Measurements from ENCODE around the gene SON.

The SON gene

DNA sequence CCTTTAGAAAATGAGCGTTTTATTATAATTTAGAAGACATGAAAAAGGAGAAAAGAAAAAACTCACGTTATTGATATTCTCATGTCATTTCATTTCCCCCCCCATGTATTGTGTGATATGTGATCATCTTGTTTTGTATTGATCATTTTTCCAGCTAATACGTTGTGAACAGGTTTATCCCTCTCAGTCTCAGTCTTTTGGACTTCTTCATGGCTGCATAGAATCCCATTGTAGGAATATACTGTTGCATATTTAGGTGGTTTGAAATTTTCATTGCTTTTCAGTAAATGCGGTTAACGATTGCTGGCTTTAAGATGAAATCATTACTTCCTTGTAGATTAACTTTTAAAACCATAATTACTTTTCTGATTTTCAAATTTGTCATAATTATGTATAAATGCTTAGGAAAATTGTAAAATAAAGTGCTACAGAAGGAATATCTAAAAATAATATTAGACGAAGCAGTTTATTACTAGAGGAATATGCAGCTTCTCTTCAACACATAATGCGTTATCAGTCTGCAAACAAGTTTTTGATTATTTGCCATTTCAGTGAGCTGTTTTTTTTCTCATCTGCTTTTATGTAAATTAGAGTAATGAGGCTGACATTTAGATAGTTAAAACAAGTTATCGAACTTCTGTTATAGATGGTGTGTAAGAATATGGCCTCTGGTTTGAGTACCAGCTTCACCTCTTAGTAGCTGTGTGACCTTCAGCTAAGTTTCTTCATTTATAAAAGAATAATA, 1.8 kb downstream of the SON start:
- no peaks in the 10 kb centered on the region for H3K27me3 ChIP-seq (ENCODE audit: control insufficient read depth in 1 of 2, insufficient read depth in 2 of 2, low read length in 2 of 2)
- peak overlapping the region; percentile 88 to 94 for H3K4me3 ChIP-seq (ENCODE audit: low read depth in 1 of 2, low read length in 2 of 2)
- peak overlapping the region; percentile 91 for H3K9ac ChIP-seq (ENCODE audit: low read length)
- H3K9me3 ChIP-seq (ENCODE audit: low read length) = no peaks in the 10 kb centered on the region
- H3K36me3 ChIP-seq (ENCODE audit: insufficient read depth, low read length) = peaks cover 12% of the 10 kb centered on the region
- H3K4me1 ChIP-seq (ENCODE audit: insufficient read depth, low read length) = peaks cover 26% of the 10 kb centered on the region
- no peak overlapping the region for H3K27ac ChIP-seq (ENCODE audit: low read depth, low read length)

- Histone ChIP-seq H3K9me3 (ENCODE audit: low read length) (no peaks in the 10 kb centered on the region), H3K27ac (ENCODE audit: low read depth, low read length) (no peak overlapping the region), H3K27me3 (ENCODE audit: control insufficient read depth in 1 of 2, insufficient read depth in 2 of 2, low read length in 2 of 2) (no peaks in the 10 kb centered on the region), H3K4me1 (ENCODE audit: insufficient read depth, low read length) (peaks cover 25% of the 10 kb centered on the region), H3K9ac (ENCODE audit: low read length) (no peak overlapping the region), H3K4me3 (ENCODE audit: low read depth in 1 of 2, low read length in 2 of 2) (no peak overlapping the region), H3K36me3 (ENCODE audit: insufficient read depth, low read length) (peaks cover 25% of the 10 kb centered on the region)
These were observed 3.2 kb downstream of the SON start for GRCh38 chr21:33546086-33546485.

GRCh38 chr21:33549848-33550771, 7.3 kb downstream of the SON start:
- Histone ChIP-seq H3K27ac (ENCODE audit: low read depth, low read length) (no peak overlapping the region), H3K4me3 (ENCODE audit: low read depth in 1 of 2, low read length in 2 of 2) (no peak overlapping the region), H3K4me1 (ENCODE audit: insufficient read depth, low read length) (peaks cover 12% of the 10 kb centered on the region), H3K9ac (ENCODE audit: low read length) (no peak overlapping the region), H3K36me3 (ENCODE audit: insufficient read depth, low read length) (peaks cover 63% of the 10 kb centered on the region), H3K9me3 (ENCODE audit: low read length) (no peaks in the 10 kb centered on the region), H3K27me3 (ENCODE audit: control insufficient read depth in 1 of 2, insufficient read depth in 2 of 2, low read length in 2 of 2) (no peaks in the 10 kb centered on the region)

DNA sequence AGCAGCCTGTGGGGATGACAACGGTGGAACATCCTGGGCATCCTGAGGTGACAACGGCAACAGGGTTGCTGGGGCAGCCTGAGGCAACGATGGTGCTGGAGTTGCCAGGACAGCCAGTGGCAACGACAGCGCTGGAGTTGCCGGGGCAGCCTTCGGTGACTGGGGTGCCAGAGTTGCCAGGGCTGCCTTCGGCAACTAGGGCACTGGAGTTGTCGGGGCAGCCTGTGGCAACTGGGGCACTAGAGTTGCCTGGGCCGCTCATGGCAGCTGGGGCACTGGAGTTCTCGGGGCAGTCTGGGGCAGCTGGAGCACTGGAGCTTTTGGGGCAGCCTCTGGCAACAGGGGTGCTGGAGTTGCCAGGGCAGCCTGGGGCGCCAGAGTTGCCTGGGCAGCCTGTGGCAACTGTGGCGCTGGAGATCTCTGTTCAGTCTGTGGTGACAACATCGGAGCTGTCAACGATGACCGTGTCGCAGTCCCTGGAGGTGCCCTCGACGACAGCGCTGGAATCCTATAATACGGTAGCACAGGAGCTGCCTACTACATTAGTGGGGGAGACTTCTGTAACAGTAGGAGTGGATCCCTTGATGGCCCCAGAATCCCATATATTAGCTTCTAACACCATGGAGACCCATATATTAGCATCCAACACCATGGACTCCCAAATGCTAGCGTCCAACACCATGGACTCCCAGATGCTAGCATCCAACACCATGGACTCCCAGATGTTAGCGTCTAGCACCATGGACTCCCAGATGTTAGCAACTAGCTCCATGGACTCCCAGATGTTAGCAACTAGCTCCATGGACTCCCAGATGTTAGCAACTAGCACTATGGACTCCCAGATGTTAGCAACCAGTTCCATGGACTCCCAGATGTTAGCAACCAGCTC, 8.2 kb downstream of the SON start:
- Histone ChIP-seq H3K4me1 (ENCODE audit: insufficient read depth, low read length) (peaks cover 7% of the 10 kb centered on the region), H3K4me3 (ENCODE audit: low read depth in 1 of 2, low read length in 2 of 2) (no peak overlapping the region), H3K9ac (ENCODE audit: low read length) (no peak overlapping the region), H3K27me3 (ENCODE audit: control insufficient read depth in 1 of 2, insufficient read depth in 2 of 2, low read length in 2 of 2) (no peaks in the 10 kb centered on the region), H3K36me3 (ENCODE audit: insufficient read depth, low read length) (peaks cover 72% of the 10 kb centered on the region), H3K27ac (ENCODE audit: low read depth, low read length) (no peak overlapping the region), H3K9me3 (ENCODE audit: low read length) (no peaks in the 10 kb centered on the region)

- H3K36me3 ChIP-seq (ENCODE audit: insufficient read depth, low read length) = peaks cover 73% of the 10 kb centered on the region
- no peak overlapping the region for H3K27ac ChIP-seq (ENCODE audit: low read depth, low read length)
- H3K9me3 ChIP-seq (ENCODE audit: low read length) = no peaks in the 10 kb centered on the region
- H3K9ac ChIP-seq (ENCODE audit: low read length) = no peak overlapping the region
- no peaks in the 10 kb centered on the region for H3K27me3 ChIP-seq (ENCODE audit: control insufficient read depth in 1 of 2, insufficient read depth in 2 of 2, low read length in 2 of 2)
- no peak overlapping the region for H3K4me3 ChIP-seq (ENCODE audit: low read depth in 1 of 2, low read length in 2 of 2)
- H3K4me1 ChIP-seq (ENCODE audit: insufficient read depth, low read length) = peaks cover 5% of the 10 kb centered on the region
These were observed 8.8 kb downstream of the SON start for GRCh38 chr21:33551664-33552063.

DNA sequence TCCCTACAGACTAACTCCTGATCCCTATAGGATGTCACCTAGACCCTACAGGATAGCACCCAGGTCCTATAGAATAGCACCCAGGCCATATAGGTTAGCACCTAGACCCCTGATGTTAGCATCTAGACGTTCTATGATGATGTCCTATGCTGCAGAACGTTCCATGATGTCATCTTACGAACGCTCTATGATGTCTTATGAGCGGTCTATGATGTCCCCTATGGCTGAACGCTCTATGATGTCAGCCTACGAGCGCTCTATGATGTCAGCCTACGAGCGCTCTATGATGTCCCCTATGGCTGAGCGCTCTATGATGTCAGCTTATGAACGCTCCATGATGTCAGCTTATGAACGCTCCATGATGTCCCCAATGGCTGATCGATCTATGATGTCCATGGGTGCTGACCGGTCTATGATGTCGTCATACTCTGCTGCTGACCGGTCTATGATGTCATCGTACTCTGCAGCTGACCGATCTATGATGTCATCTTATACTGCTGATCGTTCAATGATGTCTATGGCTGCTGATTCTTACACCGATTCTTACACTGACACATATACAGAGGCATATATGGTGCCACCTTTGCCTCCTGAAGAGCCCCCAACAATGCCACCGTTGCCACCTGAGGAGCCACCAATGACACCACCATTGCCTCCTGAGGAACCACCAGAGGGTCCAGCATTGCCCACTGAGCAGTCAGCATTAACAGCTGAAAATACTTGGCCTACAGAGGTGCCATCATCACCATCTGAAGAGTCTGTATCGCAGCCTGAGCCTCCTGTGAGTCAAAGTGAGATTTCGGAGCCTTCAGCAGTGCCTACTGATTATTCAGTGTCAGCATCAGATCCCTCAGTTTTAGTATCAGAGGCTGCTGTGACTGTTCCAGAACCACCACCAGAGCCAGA, 9.5 kb downstream of the SON start:
- Histone ChIP-seq H3K27ac (ENCODE audit: low read depth, low read length) (no peak overlapping the region), H3K4me3 (ENCODE audit: low read depth in 1 of 2, low read length in 2 of 2) (no peak overlapping the region), H3K9me3 (ENCODE audit: low read length) (no peaks in the 10 kb centered on the region), H3K9ac (ENCODE audit: low read length) (no peak overlapping the region), H3K36me3 (ENCODE audit: insufficient read depth, low read length) (peaks cover 70% of the 10 kb centered on the region), H3K27me3 (ENCODE audit: control insufficient read depth in 1 of 2, insufficient read depth in 2 of 2, low read length in 2 of 2) (no peaks in the 10 kb centered on the region), H3K4me1 (ENCODE audit: insufficient read depth, low read length) (peaks cover 5% of the 10 kb centered on the region)

- Histone ChIP-seq H3K4me3 (ENCODE audit: low read depth in 1 of 2, low read length in 2 of 2) (no peak overlapping the region), H3K27ac (ENCODE audit: low read depth, low read length) (no peak overlapping the region), H3K36me3 (ENCODE audit: insufficient read depth, low read length) (peaks cover 77% of the 10 kb centered on the region), H3K27me3 (ENCODE audit: control insufficient read depth in 1 of 2, insufficient read depth in 2 of 2, low read length in 2 of 2) (no peaks in the 10 kb centered on the region), H3K9me3 (ENCODE audit: low read length) (no peaks in the 10 kb centered on the region), H3K4me1 (ENCODE audit: insufficient read depth, low read length) (peaks cover 5% of the 10 kb centered on the region), H3K9ac (ENCODE audit: low read length) (no peak overlapping the region)
These were observed 10.3 kb downstream of the SON start for GRCh38 chr21:33552999-33553598.

DNA sequence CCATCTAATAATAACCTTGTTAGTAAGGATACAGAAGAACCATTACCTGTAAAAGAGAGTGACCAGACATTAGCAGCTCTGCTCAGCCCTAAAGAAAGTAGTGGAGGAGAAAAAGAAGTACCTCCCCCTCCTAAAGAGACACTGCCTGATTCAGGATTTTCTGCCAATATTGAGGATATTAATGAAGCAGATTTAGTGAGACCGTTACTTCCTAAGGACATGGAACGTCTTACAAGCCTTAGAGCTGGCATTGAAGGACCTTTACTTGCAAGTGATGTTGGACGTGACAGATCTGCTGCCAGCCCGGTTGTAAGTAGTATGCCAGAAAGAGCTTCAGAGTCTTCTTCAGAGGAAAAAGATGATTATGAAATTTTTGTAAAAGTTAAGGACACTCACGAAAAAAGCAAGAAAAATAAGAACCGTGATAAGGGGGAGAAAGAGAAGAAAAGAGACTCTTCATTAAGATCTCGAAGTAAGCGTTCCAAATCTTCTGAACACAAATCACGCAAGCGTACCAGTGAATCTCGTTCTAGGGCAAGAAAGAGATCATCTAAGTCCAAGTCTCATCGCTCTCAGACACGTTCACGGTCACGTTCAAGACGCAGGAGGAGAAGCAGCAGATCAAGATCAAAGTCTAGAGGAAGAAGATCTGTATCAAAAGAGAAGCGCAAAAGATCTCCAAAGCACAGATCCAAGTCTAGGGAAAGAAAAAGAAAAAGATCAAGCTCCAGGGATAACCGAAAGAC, 11.6 kb downstream of the SON start:
- H3K9ac ChIP-seq (ENCODE audit: low read length) = no peak overlapping the region
- H3K27me3 ChIP-seq (ENCODE audit: control insufficient read depth in 1 of 2, insufficient read depth in 2 of 2, low read length in 2 of 2) = no peaks in the 10 kb centered on the region
- peaks cover 87% of the 10 kb centered on the region for H3K36me3 ChIP-seq (ENCODE audit: insufficient read depth, low read length)
- H3K9me3 ChIP-seq (ENCODE audit: low read length) = no peaks in the 10 kb centered on the region
- H3K4me3 ChIP-seq (ENCODE audit: low read depth in 1 of 2, low read length in 2 of 2) = no peak overlapping the region
- no peak overlapping the region for H3K27ac ChIP-seq (ENCODE audit: low read depth, low read length)
- H3K4me1 ChIP-seq (ENCODE audit: insufficient read depth, low read length) = peaks cover 10% of the 10 kb centered on the region

DNA sequence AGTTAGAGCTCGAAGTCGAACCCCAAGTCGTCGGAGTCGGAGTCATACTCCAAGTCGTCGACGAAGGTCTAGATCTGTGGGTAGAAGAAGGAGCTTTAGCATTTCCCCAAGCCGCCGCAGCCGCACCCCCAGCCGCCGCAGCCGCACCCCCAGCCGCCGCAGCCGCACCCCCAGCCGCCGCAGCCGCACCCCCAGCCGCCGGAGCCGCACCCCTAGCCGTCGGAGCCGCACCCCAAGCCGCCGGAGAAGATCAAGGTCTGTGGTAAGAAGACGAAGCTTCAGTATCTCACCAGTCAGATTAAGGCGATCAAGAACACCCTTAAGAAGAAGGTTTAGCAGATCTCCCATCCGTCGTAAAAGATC, 12.1 kb downstream of the SON start:
- no peak overlapping the region for H3K27ac ChIP-seq (ENCODE audit: low read depth, low read length)
- H3K9ac ChIP-seq (ENCODE audit: low read length) = no peak overlapping the region
- H3K9me3 ChIP-seq (ENCODE audit: low read length) = no peaks in the 10 kb centered on the region
- peaks cover 87% of the 10 kb centered on the region for H3K36me3 ChIP-seq (ENCODE audit: insufficient read depth, low read length)
- no peak overlapping the region for H3K4me3 ChIP-seq (ENCODE audit: low read depth in 1 of 2, low read length in 2 of 2)
- no peaks in the 10 kb centered on the region for H3K27me3 ChIP-seq (ENCODE audit: control insufficient read depth in 1 of 2, insufficient read depth in 2 of 2, low read length in 2 of 2)
- peaks cover 16% of the 10 kb centered on the region for H3K4me1 ChIP-seq (ENCODE audit: insufficient read depth, low read length)

GRCh38 chr21:33557447-33557846, 14.6 kb downstream of the SON start:
- no peak overlapping the region for H3K4me3 ChIP-seq (ENCODE audit: low read depth in 1 of 2, low read length in 2 of 2)
- no peak overlapping the region for H3K9ac ChIP-seq (ENCODE audit: low read length)
- peaks cover 29% of the 10 kb centered on the region for H3K4me1 ChIP-seq (ENCODE audit: insufficient read depth, low read length)
- H3K36me3 ChIP-seq (ENCODE audit: insufficient read depth, low read length) = peaks cover 79% of the 10 kb centered on the region
- no peaks in the 10 kb centered on the region for H3K27me3 ChIP-seq (ENCODE audit: control insufficient read depth in 1 of 2, insufficient read depth in 2 of 2, low read length in 2 of 2)
- no peak overlapping the region for H3K27ac ChIP-seq (ENCODE audit: low read depth, low read length)
- H3K9me3 ChIP-seq (ENCODE audit: low read length) = no peaks in the 10 kb centered on the region
